Stomach smooth muscle (tissue), 2 donors: ENCODE measurements around the gene CNOT3.
"Not testable (repeated sequence)": the region's sequence is repeated elsewhere in the genome, so short reads cannot be mapped to it uniquely, and the experiment has no call there.

Source experiments
- H3K27ac ChIP-seq: one replicate; pipeline ENCODE4 v1.7.0; 2013; ENCODE audit warnings: mild to moderate bottlenecking, low read length, inconsistent platforms
- H3K27me3 ChIP-seq, 2 donors: one replicate each; pipeline ENCODE4 v1.7.0; 2013; ENCODE audit warnings: low read length in 2 of 2; ENCODE audit not compliant: insufficient read depth in 2 of 2, control insufficient read depth in 1 of 2
- H3K36me3 ChIP-seq, 2 donors: one replicate each; pipeline ENCODE4 v1.7.0; 2013; ENCODE audit warnings: low read length in 2 of 2; ENCODE audit not compliant: control insufficient read depth in 2 of 2, insufficient read depth in 2 of 2
- H3K4me1 ChIP-seq: one replicate; pipeline ENCODE4 v1.7.0; 2013; ENCODE audit warnings: low read length; ENCODE audit not compliant: control insufficient read depth, insufficient read depth
- H3K4me3 ChIP-seq, 2 donors: one replicate each; pipeline ENCODE4 v1.7.0; 2013; ENCODE audit warnings: low read length in 2 of 2
- H3K9ac ChIP-seq, 2 donors: one replicate each; pipeline ENCODE4 v1.7.0; 2013; ENCODE audit warnings: low read length in 2 of 2, mild to moderate bottlenecking in 1 of 2
- H3K9me3 ChIP-seq, 2 donors: one replicate each; pipeline ENCODE4 v1.7.0; 2013; ENCODE audit warnings: low read length in 2 of 2; ENCODE audit not compliant: control insufficient read depth in 2 of 2
- donor health status: healthy.
- donor health status: Pancreatic carcinoma.

Gene CNOT3

DNA sequence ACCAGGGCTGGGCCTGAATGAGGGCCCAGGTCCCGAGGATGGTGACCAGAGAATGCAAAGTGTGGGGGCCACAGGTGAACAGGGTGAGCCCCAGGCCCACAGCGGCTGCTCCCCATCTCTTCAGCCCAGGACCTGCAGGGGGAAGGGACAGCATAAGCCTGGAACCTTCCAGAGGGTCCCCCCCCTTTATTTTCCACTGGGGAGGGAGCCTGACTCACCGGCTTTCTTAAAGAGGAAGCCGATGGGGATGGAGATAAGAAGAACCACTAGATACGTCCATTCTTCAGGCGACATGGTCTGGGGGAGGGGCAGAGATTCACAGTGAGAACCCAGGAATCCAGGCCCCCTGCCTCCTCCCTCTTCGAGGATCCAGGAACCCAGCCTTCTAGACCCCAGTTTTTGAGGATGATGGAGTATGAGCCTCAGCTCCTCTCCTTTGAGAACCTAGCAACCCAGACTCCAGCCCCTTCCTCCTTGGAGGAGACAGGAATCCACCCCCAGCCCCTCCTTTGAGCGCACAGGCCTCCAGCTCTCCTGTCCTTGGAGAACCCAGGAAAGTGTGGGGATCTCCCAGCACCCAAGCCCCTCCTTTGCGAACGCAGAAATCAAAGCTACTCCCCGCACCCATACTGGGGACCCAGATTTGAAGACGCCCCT, 50.8 kb downstream of the CNOT3 start:
- H3K4me3 ChIP-seq = peak overlapping the region; percentile 57 to 91
- no peaks in the 10 kb centered on the region for H3K9me3 ChIP-seq
- H3K27me3 ChIP-seq = no peaks in the 10 kb centered on the region
- H3K27ac ChIP-seq = peak overlapping the region; percentile 97
- H3K9ac ChIP-seq = peak overlapping the region; percentile 76 to 94
- H3K36me3 ChIP-seq = peaks cover 5 to 10% of the 10 kb centered on the region in 2 donors
- peaks cover 25% of the 10 kb centered on the region for H3K4me1 ChIP-seq

DNA sequence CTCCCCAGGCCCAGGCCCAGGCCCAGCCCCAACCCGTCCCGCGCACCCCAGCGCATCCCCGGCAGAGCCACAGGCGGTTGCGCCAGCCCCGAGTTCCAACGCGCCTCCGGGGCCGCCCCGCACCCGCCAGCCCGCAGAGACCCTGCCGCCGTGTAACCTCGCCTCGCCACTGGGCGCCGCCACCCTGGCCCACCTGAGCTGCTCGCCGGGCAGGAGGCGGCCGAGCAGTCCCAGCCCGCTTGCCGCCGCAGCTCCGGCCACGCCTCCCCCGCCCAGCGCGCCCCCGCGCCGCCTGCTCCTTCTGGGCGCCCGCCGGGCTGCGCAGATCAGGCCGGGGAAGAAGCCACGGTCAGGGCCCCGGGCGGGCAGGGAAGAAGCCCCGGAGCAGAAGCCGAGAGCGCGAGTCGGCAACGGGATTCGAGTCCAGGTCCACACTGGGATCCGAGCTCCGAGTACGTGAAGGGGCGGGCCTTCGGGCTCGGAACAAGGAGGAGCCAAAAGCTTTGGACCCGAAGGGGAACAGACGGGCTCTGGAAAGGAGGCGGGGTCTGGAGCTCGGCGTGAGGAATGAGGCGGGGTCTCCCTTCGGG, 51.7 kb downstream of the CNOT3 start, which contains the start of gene MBOAT7:
TSS of gene MBOAT7 (minus strand) at position 436 of the 590 bp plus-strand sequence. CDS start 1,072 bp downstream, outside the sequence.
- Histone ChIP-seq H3K9me3 (no peaks in the 10 kb centered on the region), H3K27me3 (no peaks in the 10 kb centered on the region), H3K36me3 (peaks cover 10% of the 10 kb centered on the region in 2 donors), H3K27ac (peak within 1 kb of the TSS; percentile 97), H3K9ac (peak within 1 kb of the TSS; percentile 76 to 94), H3K4me1 (peaks cover 25% of the 10 kb centered on the region), H3K4me3 (peak within 1 kb of the TSS; percentile 57 to 91)

DNA sequence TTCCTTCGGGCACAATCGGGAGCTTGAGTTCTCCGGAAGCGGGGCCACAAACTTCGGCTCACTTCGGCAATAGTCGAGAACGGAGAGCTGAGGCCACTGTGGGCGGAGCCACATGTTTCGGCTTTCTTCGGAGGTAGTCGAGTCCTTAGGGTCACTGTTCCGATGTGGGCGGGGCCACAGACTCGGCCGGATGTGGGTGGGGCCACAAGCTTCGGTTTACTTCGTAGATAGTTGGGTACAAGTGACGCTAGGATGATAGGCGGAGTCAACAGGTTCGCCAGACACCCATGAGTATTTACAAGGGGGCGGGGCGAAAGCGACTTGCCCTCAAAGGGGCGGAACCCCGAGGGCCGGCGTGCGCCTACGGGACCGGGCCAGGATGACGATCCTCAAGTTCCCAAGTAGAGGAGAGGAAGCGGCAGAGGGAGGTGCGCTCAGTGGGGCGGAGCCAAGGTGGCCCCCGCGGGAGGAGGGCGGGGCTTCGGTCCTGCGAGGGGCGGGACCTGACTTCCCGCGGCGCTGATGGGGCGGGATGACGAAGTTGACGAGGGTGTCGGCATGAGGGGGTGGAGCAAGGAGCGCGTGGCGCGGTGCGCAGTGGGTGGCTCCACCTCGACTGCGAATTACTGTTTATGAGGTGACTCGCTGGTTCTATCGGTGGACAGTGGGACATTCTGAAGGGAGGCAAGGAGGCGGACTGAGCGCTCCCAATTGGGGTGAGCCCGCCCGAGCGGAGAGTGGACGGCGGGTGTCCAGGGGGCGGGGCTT, 52.4 kb downstream of the CNOT3 start:
- no peaks in the 10 kb centered on the region for H3K9me3 ChIP-seq

DNA sequence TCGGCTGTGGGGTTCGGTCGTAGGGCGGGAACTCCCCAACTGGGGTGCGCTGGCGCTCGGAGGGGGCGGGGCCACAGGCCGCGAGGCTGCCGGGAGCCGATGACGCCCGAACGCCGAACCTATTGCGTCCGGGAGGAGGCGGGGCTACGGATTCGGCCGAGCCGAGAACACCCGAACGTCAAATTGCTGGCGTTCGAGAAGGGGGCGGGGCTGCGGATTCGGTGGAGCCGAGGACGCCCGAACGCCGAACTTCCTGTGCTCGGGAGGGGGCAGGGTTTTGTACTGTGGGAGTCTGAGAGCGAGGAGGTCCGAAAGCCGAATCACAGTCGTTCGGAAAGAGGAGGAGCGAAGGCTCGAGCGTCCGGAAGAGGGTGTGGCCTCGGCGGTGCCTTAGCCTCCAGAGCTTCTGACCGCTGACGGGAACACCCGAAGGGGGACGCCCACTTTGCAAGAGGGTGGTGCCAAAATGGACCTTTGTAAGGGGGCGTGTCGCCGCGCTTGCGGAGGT, 53.0 kb downstream of the CNOT3 start:
- Histone ChIP-seq H3K27me3 (no peaks in the 10 kb centered on the region), H3K4me3 (peak overlapping the region; percentile 87 to 91), H3K4me1 (peaks cover 25% of the 10 kb centered on the region), H3K36me3 (peaks cover 10% of the 10 kb centered on the region in 2 donors), H3K9me3 (no peaks in the 10 kb centered on the region), H3K9ac (peak overlapping the region; percentile 69 to 94), H3K27ac (peak overlapping the region; percentile 97)

More for the DNA sequence above, 52.4 kb downstream of the CNOT3 start:
- peak overlapping the region; percentile 76 to 94 for H3K9ac ChIP-seq
- H3K27me3 ChIP-seq = no peaks in the 10 kb centered on the region
- peak overlapping the region; percentile 57 to 91 for H3K4me3 ChIP-seq
- H3K4me1 ChIP-seq = peaks cover 25% of the 10 kb centered on the region
- H3K27ac ChIP-seq = peak overlapping the region; percentile 97
- peaks cover 10% of the 10 kb centered on the region in 2 donors for H3K36me3 ChIP-seq

DNA sequence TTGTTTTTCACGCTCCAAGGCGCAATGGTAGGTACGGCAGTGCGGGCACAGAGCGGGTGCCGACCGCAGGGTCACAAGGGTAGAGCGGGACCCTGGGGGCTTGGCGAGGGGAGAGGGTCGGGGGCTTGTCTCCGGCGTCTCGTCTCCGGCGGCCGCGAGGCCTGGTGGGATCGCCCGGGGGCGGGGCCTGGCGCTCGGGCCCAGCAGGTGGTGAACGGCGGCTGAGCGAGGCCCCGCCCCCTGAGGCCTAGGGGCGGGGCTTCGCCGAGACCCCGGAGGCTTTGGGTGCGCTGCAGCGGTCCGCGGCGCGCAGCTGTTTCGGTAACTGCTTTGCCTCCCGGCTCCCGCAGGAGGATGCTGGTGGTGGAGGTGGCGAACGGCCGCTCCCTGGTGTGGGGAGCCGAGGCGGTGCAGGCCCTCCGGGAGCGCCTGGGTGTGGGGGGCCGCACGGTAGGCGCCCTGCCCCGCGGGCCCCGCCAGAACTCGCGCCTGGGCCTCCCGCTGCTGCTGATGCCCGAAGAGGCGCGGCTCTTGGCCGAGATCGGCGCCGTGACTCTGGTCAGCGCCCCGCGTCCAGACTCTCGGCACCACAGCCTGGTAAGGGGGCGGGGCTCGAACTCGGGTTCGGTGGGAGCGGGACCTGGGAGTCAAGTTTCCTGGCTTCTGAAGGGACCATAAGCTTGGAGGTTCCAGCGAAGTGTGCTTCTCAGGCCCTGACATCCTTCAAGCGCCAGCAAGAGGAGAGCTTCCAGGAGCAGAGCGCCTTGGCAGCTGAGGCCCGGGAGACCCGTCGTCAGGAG, 53.6 kb downstream of the CNOT3 start, which contains the start of gene TSEN34:
TSS of gene TSEN34 (plus strand) at position 298 of the 800 bp plus-strand sequence. CDS start at position 355, 57 bp downstream.
- Histone ChIP-seq H3K36me3 (peaks cover 10% of the 10 kb centered on the region in 2 donors), H3K27me3 (no peaks in the 10 kb centered on the region)

DNA sequence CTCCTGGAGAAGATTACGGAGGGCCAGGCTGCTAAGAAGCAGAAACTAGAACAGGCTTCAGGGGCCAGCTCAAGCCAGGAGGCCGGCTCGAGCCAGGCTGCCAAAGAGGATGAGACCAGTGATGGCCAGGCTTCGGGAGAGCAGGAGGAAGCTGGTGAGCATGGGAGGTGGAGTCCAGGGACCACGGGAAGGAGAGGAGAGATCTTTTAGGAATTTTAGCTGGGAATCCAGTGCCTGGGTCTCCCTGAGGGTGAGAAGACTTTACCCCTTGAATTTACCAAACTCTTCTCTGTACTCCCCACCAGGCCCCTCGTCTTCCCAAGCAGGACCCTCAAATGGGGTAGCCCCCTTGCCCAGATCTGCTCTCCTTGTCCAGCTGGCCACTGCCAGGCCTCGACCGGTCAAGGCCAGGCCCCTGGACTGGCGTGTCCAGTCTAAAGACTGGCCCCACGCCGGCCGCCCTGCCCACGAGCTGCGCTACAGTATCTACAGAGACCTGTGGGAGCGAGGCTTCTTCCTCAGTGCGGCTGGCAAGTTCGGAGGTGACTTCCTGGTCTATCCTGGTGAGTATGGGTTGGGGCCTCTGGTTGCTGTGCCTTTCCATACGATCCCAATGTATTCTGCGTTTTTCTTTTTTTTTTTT, 54.4 kb downstream of the CNOT3 start:
- Histone ChIP-seq H3K9ac (peak overlapping the region; percentile 69 to 90), H3K36me3 (peaks cover 7 to 10% of the 10 kb centered on the region in 2 donors), H3K9me3 (no peaks in the 10 kb centered on the region), H3K27ac (peak overlapping the region; percentile 97), H3K27me3 (no peaks in the 10 kb centered on the region), H3K4me3 (peak overlapping the region; percentile 87 to 91), H3K4me1 (peaks cover 25% of the 10 kb centered on the region)

More for the DNA sequence above, 53.6 kb downstream of the CNOT3 start, which contains the start of gene TSEN34:
- peak within 1 kb of the TSS; percentile 97 for H3K27ac ChIP-seq
- H3K4me1 ChIP-seq = peaks cover 25% of the 10 kb centered on the region
- peak within 1 kb of the TSS; percentile 69 to 94 for H3K9ac ChIP-seq
- no peaks in the 10 kb centered on the region for H3K9me3 ChIP-seq
- H3K4me3 ChIP-seq = peak within 1 kb of the TSS; percentile 87 to 91

DNA sequence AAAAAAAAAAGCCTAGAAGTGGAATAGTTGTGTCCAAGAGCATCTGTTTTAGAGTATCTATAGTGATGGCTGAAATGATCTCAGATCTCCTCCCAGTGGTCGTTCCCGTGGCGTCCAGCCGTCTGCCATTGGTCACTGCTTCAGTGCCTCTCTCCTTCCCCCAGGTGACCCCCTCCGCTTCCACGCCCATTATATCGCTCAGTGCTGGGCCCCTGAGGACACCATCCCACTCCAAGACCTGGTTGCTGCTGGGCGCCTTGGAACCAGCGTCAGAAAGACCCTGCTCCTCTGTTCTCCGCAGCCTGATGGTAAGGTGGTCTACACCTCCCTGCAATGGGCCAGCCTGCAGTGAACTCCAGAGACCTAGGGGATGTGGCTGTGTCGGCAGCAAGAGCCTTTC, 55.4 kb downstream of the CNOT3 start:
- no peak overlapping the region for H3K4me3 ChIP-seq
- peak overlapping the region in 1 of 2 donors; percentile 28 for H3K9ac ChIP-seq
- peaks cover 7 to 10% of the 10 kb centered on the region in 2 donors for H3K36me3 ChIP-seq
- H3K27ac ChIP-seq = no peak overlapping the region
- H3K9me3 ChIP-seq = no peaks in the 10 kb centered on the region
- H3K4me1 ChIP-seq = peaks cover 24% of the 10 kb centered on the region
- H3K27me3 ChIP-seq = no peaks in the 10 kb centered on the region

DNA sequence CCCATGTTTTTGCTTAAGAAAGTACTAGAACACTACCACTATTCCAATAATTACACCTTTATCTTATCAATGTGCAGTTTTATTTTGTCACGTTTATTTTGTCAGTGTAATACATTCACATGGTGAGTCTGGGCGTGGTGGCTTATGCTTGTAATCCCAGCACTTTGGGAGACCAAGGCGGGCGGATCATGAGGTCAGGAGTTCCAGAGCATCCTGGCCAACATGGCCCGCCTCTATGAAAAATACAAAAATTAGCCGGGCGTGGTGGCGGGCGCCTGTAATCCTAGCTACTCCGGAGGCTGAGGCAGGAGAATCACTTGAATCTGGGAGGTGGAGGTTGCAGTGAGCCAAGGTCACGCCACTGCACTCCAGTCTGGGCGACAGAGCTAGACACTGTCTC, 56.9 kb downstream of the CNOT3 start:
- H3K9ac ChIP-seq, H3K27ac ChIP-seq, H3K4me3 ChIP-seq, H3K9me3 ChIP-seq, H3K27me3 ChIP-seq: not testable (repeated sequence)
- peaks cover 7 to 10% of the 10 kb centered on the region in 2 donors for H3K36me3 ChIP-seq
- peaks cover 19% of the 10 kb centered on the region for H3K4me1 ChIP-seq

DNA sequence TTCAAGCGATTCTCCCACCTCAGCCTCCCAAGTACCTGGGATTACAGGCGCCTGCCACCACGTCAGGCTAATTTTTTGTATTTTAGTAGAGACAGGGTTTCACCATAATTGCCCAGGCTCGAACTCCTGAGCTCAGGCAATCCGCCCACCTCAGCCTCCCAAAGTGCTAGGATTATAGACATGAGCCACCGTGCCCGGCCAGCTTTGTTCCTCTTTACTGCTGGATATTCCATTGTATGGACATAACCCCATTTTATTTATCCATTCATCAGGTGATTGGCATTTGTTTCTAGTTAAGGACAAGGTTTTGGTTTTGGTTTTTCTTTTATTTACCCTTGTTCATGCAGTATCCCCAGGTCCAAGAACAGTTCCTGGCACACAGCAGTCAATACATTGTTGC, 59.0 kb downstream of the CNOT3 start:
- H3K36me3 ChIP-seq = peaks cover 7 to 10% of the 10 kb centered on the region in 2 donors
- H3K27ac ChIP-seq = no peak overlapping the region
- no peak overlapping the region for H3K4me3 ChIP-seq
- no peak overlapping the region for H3K9ac ChIP-seq
- H3K4me1 ChIP-seq = peaks cover 22% of the 10 kb centered on the region
- H3K9me3 ChIP-seq = no peaks in the 10 kb centered on the region
- H3K27me3 ChIP-seq = no peaks in the 10 kb centered on the region
